ENCODE measurements around the gene TRAK2. TPM values are rescaled to one million over a fixed set of nuclear protein-coding genes. Genes with fewer than 3 reads are reported as not detected.

TRAK2 gene
- polyA plus RNA-seq, 1 of the 3 experiments (the other 2 are of a cell fraction): 10.4 TPM

GRCh38 chr2:201329409-201329808 lies 121.8 kb downstream of the TRAK2 start:
- 30% methylated on average over 1 of the region's 1 CpG for WGBS (ENCODE audit: low lambda C conversion rate)
- H3K4me3 ChIP-seq (ENCODE audit: low read depth in 2 of 2, low read length in 1 of 2): no peak overlapping the region
- no peaks in the 10 kb centered on the region for H3K9me3 ChIP-seq
- no peaks in the 10 kb centered on the region for H3F3A ChIP-seq (replicated peaks; ENCODE audit: insufficient read depth)
- H2AFZ ChIP-seq (ENCODE audit: low read depth): no peak overlapping the region
- DNase-seq: no peak
- H3K36me3 ChIP-seq (replicated peaks in 1 of 2; ENCODE audit: control insufficient read depth in 1 of 2, insufficient read depth in 2 of 2, low read length in 1 of 2): no peaks in the 10 kb centered on the region
- no peaks in the 10 kb centered on the region for H3K9me2 ChIP-seq
- H3K27ac ChIP-seq (ENCODE audit: low read depth in 2 of 2, low read length in 1 of 2): no peak overlapping the region
- no peaks in the 10 kb centered on the region for H4K20me1 ChIP-seq (ENCODE audit: insufficient read depth)
- TF ChIP-seq CHD2 (IDR thresholded peaks at IDR 0.05; ENCODE audit: low read length, partially characterized antibody): no peak
- TF ChIP-seq JUND (IDR thresholded peaks at IDR 0.05): no peak
- TF ChIP-seq SMC3 (IDR thresholded peaks at IDR 0.05; ENCODE audit: low read depth, low read length): no peak
- TF ChIP-seq, protein P1, sequence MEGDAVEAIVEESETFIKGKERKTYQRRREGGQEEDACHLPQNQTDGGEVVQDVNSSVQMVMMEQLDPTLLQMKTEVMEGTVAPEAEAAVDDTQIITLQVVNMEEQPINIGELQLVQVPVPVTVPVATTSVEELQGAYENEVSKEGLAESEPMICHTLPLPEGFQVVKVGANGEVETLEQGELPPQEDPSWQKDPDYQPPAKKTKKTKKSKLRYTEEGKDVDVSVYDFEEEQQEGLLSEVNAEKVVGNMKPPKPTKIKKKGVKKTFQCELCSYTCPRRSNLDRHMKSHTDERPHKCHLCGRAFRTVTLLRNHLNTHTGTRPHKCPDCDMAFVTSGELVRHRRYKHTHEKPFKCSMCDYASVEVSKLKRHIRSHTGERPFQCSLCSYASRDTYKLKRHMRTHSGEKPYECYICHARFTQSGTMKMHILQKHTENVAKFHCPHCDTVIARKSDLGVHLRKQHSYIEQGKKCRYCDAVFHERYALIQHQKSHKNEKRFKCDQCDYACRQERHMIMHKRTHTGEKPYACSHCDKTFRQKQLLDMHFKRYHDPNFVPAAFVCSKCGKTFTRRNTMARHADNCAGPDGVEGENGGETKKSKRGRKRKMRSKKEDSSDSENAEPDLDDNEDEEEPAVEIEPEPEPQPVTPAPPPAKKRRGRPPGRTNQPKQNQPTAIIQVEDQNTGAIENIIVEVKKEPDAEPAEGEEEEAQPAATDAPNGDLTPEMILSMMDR (IDR thresholded peaks at IDR 0.05): no peak
- no peak for TF ChIP-seq EZH2phosphoT487 (IDR thresholded peaks at IDR 0.05; ENCODE audit: borderline replicate concordance, low read depth)
- no peak for TF ChIP-seq MEF2A (IDR thresholded peaks at IDR 0.05; ENCODE audit: borderline replicate concordance, low read depth)
- ChIA-PET CTCF (interaction anchor here (1.1 kb wide), 1 partner anchor 9 kb away, joined by 3 read pairs; no protein-coding TSS in a partner anchor), POLR2A (no interaction called here)
- no peaks in the 10 kb centered on the region for H3K79me2 ChIP-seq (ENCODE audit: insufficient read depth)
- no peak overlapping the region for H3K9ac ChIP-seq
- H3K4me2 ChIP-seq: no peak overlapping the region
- H3K27me3 ChIP-seq (ENCODE audit: insufficient read depth): no peaks in the 10 kb centered on the region
- H3K4me1 ChIP-seq (ENCODE audit: control insufficient read depth in 1 of 2, insufficient read depth in 2 of 2, low read depth in 1 of 2, low read length in 1 of 2): no peaks in the 10 kb centered on the region

GRCh38 chr2:201327678-201328077 lies 123.6 kb downstream of the TRAK2 start:
- no peaks in the 10 kb centered on the region for H3K79me2 ChIP-seq (ENCODE audit: insufficient read depth)
- TF ChIP-seq, protein P2, sequence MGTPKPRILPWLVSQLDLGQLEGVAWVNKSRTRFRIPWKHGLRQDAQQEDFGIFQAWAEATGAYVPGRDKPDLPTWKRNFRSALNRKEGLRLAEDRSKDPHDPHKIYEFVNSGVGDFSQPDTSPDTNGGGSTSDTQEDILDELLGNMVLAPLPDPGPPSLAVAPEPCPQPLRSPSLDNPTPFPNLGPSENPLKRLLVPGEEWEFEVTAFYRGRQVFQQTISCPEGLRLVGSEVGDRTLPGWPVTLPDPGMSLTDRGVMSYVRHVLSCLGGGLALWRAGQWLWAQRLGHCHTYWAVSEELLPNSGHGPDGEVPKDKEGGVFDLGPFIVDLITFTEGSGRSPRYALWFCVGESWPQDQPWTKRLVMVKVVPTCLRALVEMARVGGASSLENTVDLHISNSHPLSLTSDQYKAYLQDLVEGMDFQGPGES (IDR thresholded peaks at IDR 0.05; ENCODE audit: low read depth, low read length): no peak
- TF ChIP-seq, protein P1 (IDR thresholded peaks at IDR 0.05): no peak
- TF ChIP-seq SIN3A (IDR thresholded peaks at IDR 0.05; ENCODE audit: borderline replicate concordance, low read depth, low read length): no peak
- H3K9ac ChIP-seq: no peak overlapping the region
- H3F3A ChIP-seq (replicated peaks; ENCODE audit: insufficient read depth): no peaks in the 10 kb centered on the region
- H3K27ac ChIP-seq (ENCODE audit: low read depth in 2 of 2, low read length in 1 of 2): no peak overlapping the region
- no peaks in the 10 kb centered on the region for H3K27me3 ChIP-seq (ENCODE audit: insufficient read depth)
- ChIA-PET POLR2A (no interaction called here), CTCF (interaction anchor here (1.2 kb wide), 1 partner anchor 87 kb away, joined by 5 read pairs; no protein-coding TSS in a partner anchor)
- no peak overlapping the region for H3K4me2 ChIP-seq
- H2AFZ ChIP-seq (ENCODE audit: low read depth): no peak overlapping the region
- no peaks in the 10 kb centered on the region for H3K4me1 ChIP-seq (ENCODE audit: control insufficient read depth in 1 of 2, insufficient read depth in 2 of 2, low read depth in 1 of 2, low read length in 1 of 2)
- no peak for DNase-seq
- H3K9me3 ChIP-seq: 0 out of 2 replicates have a peak, but pooled peaks cover 2% of the 10 kb centered on the region
- H4K20me1 ChIP-seq (ENCODE audit: insufficient read depth): no peaks in the 10 kb centered on the region
- H3K9me2 ChIP-seq: no peaks in the 10 kb centered on the region
- no peaks in the 10 kb centered on the region for H3K36me3 ChIP-seq (replicated peaks in 1 of 2; ENCODE audit: control insufficient read depth in 1 of 2, insufficient read depth in 2 of 2, low read length in 1 of 2)
- no peak overlapping the region for H3K4me3 ChIP-seq (ENCODE audit: low read depth in 2 of 2, low read length in 1 of 2)
- 61% methylated on average over 3 of the region's 3 CpGs for WGBS (ENCODE audit: low lambda C conversion rate)

Small RNA genes lying within 50 kb of the gene (small RNA-seq; reads per million reads assigned to genes)
- 0 reads per million in 7 experiments for gene RF00019

Other genes starting within 250 kb of the TRAK2 start
- 13.1 and 15.6 TPM in 2 replicates for gene CASP8, start 190.9 kb downstream of the TRAK2 start, polyA plus RNA-seq (2012; rRNA removed)
- gene FLACC1, start 94.1 kb downstream of the TRAK2 start, polyA plus RNA-seq (2012; rRNA removed): 0.35 and 0.44 TPM in 2 replicates
- 27.0 and 33.6 TPM in 2 replicates for gene STRADB, start 282 bp upstream of the TRAK2 start, polyA plus RNA-seq (2012; rRNA removed)
- gene TMEM237, start 192.0 kb upstream of the TRAK2 start, polyA plus RNA-seq (2012; rRNA removed): 67.2 and 90.2 TPM in 2 replicates
- gene MPP4, start 247.2 kb upstream of the TRAK2 start, polyA plus RNA-seq (2012; rRNA removed): 24.4 and 40.7 TPM in 2 replicates